ENCODE measurements around the gene LRRN2. TPM values are rescaled to one million over a fixed set of nuclear protein-coding genes. Genes with fewer than 3 reads are reported as not detected.

LRRN2 gene
- total RNA-seq, 1 donor from 2014 or later: not detected

GRCh38 chr1:204706838-204707509 is 21.4 kb upstream of the LRRN2 start:
- no peak for TF ChIP-seq CTCF (IDR thresholded peaks at IDR 0.05)
- POLR2A ChIA-PET: no interaction called here
- CTCF ChIA-PET: no interaction called here

GRCh38 chr1:204705888-204706837 is 20.6 kb upstream of the LRRN2 start:
- no peak for ATAC-seq (ENCODE audit: low read depth)
- H3K36me3 Mint-ChIP-seq (ENCODE audit: low read depth): no peaks in the 10 kb centered on the region
- H3K27ac Mint-ChIP-seq: no peak overlapping the region
- H3K4me3 Mint-ChIP-seq: no peak overlapping the region
- intact Hi-C loops (cut with micrococcal nuclease): no loop called here
- ChIA-PET POLR2A (no interaction called here), CTCF (no interaction called here)
- H3K4me1 Mint-ChIP-seq: no peaks in the 10 kb centered on the region
- H3K9me3 Mint-ChIP-seq: no peaks in the 10 kb centered on the region
- DNase-seq: no peak
- no peak for TF ChIP-seq CTCF (IDR thresholded peaks at IDR 0.05)
- H3K27me3 Mint-ChIP-seq: peaks cover 24% of the 10 kb centered on the region

More at GRCh38 chr1:204706838-204707509, 21.4 kb upstream of the LRRN2 start:
- intact Hi-C loops (cut with micrococcal nuclease): no loop called here
- Mint-ChIP-seq H3K4me3 (no peak overlapping the region), H3K4me1 (peaks cover under 1% of the 10 kb centered on the region), H3K27me3 (peaks cover 31% of the 10 kb centered on the region), H3K9me3 (no peaks in the 10 kb centered on the region), H3K27ac (no peak overlapping the region), H3K36me3 (ENCODE audit: low read depth) (no peaks in the 10 kb centered on the region)
- ATAC-seq (ENCODE audit: low read depth) (no peak), DNase-seq (no peak)

DNA sequence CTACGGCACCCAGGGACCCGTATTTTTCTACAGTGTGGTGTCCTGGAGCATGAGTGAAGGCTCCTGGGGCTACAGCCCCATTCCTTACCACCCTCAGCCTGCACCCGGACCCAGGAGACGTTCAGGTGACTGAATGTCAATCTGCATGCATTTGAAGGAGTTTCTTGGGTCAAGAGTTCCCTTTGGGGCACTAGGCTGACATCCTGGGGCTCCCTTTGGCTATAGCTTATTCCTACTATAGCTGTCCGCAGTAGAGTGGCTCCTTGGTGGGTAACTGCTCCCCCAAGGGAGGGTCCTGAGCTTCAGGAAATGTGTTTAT is 19.9 kb upstream of the LRRN2 start:
- intact Hi-C loops (cut with micrococcal nuclease): no loop called here
- H3K27ac Mint-ChIP-seq: no peak overlapping the region

DNA sequence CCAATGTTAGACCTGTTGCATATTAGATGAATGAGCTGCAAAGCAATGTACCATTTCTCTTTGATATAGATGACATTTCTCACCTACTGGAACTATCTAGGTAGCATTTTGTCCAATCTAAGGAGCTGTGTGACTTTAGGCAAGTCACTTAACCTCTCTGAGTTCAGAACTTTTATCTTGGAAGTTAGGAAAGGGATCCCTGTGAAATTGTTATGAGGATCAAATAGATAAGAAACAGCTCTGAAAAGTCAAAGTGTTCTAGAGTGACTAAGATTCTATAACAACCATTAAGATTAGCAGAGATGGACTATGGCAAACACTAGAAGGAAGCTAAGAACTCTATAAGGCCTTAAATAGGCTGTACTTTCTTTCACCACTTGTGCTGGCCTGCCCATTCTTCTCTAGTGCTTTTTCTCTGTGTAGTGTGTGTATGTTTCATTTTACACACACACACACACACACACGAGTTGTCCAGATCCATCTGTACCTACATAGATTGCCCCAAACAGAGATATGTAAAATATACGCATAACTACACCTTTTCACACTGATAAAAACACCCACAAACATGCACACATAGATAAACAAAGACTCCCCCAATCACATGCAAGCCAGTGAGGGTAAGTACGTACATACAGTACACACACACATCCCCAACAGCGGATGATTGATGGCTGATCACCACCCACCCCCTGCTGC is 19.4 kb upstream of the LRRN2 start:
- ChIA-PET POLR2A (no interaction called here), CTCF (no interaction called here)
- no peaks in the 10 kb centered on the region for H3K36me3 Mint-ChIP-seq (ENCODE audit: low read depth)
- no peak overlapping the region for H3K4me3 Mint-ChIP-seq
- DNase-seq: no peak
- no peak for TF ChIP-seq CTCF (IDR thresholded peaks at IDR 0.05)
- H3K27me3 Mint-ChIP-seq: peaks cover 16% of the 10 kb centered on the region
- no peaks in the 10 kb centered on the region for H3K4me1 Mint-ChIP-seq
- H3K27ac Mint-ChIP-seq: no peak overlapping the region
- ATAC-seq (ENCODE audit: low read depth): no peak
- intact Hi-C loops (cut with micrococcal nuclease): no loop called here
- H3K9me3 Mint-ChIP-seq: no peaks in the 10 kb centered on the region

More for the DNA sequence above, 19.9 kb upstream of the LRRN2 start:
- peaks cover 19% of the 10 kb centered on the region for H3K27me3 Mint-ChIP-seq
- ChIA-PET CTCF (no interaction called here), POLR2A (no interaction called here)
- H3K4me1 Mint-ChIP-seq: no peaks in the 10 kb centered on the region
- no peaks in the 10 kb centered on the region for H3K36me3 Mint-ChIP-seq (ENCODE audit: low read depth)
- no peak for TF ChIP-seq CTCF (IDR thresholded peaks at IDR 0.05)
- H3K4me3 Mint-ChIP-seq: no peak overlapping the region
- no peak for ATAC-seq (ENCODE audit: low read depth)
- no peaks in the 10 kb centered on the region for H3K9me3 Mint-ChIP-seq
- DNase-seq: no peak
